ENCODE data around the gene UBXN4.

DNA sequence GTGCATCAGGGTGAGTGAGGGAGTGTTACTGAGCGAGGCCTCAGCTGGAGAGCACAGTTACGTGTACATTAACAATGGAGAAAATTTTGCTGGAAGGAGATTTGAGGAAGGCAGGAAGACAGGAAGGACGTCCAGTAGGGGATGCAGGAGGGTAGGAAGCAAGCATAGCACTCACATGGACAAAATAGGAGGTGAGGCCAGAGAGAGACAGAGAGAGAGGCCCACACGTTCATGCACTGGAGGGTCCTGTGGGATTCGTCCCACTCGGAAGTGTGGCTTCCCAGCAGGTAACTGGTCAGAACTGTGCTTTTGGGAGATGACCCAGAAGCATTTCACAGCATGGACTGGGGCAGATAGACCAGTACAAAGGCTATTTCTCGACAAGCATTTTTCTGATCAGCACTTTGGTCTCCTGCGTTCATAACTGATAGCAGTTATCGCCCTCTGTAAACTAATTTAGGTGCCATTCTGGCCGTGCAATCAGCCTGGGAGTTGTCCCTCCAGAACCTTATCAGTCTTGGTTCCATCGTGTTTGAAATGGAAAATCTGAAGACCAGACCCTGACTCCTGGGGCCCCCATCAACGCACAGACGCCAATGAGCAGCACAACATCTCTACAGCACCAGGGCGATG lies 89.6 kb downstream of the UBXN4 start:
- TF ChIP-seq, protein P1, sequence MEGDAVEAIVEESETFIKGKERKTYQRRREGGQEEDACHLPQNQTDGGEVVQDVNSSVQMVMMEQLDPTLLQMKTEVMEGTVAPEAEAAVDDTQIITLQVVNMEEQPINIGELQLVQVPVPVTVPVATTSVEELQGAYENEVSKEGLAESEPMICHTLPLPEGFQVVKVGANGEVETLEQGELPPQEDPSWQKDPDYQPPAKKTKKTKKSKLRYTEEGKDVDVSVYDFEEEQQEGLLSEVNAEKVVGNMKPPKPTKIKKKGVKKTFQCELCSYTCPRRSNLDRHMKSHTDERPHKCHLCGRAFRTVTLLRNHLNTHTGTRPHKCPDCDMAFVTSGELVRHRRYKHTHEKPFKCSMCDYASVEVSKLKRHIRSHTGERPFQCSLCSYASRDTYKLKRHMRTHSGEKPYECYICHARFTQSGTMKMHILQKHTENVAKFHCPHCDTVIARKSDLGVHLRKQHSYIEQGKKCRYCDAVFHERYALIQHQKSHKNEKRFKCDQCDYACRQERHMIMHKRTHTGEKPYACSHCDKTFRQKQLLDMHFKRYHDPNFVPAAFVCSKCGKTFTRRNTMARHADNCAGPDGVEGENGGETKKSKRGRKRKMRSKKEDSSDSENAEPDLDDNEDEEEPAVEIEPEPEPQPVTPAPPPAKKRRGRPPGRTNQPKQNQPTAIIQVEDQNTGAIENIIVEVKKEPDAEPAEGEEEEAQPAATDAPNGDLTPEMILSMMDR (conservative IDR thresholded peaks at IDR 0.05 in 1 of 2, IDR thresholded peaks at IDR 0.05 in 1 of 2; ENCODE audit: low read depth in 1 of 2, low read length in 2 of 2), result no peak
- no peak for TF ChIP-seq EZH2 (IDR thresholded peaks at IDR 0.05; ENCODE audit: low read length, missing control alignments)
